GM23338 (cell line): ENCODE measurements around the gene DCLK1.

ENCODE experiments used
- CREB1 ChIP-seq: fragments of 250-450 bp; sonication (Bioruptor Pico); IDR thresholded peaks from 2 replicates; pipeline ENCODE4 v1.5.0; 2020; ENCODE audit warnings: low read depth, mild to moderate bottlenecking, moderate library complexity
- CTCF ChIP-seq, 2 experiments: fragments of 200-600 bp in 1 of 2; sonication (generic) in 1 of 2; conservative IDR thresholded peaks; 2 replicates each; pipeline versions ENCODE4 v1.5.1 to v1.6.1; 2016 to 2017; ENCODE audit warnings: antibody characterized with exemption in 2 of 2, low read depth in 2 of 2, mild to moderate bottlenecking in 2 of 2, moderate library complexity in 1 of 2
- ETS1 ChIP-seq: IDR thresholded peaks from 2 replicates; pipeline ENCODE4 v1.6.1; 2016; ENCODE audit warnings: antibody characterized with exemption
- EZH2 ChIP-seq: fragments of 200-600 bp; sonication (generic); IDR thresholded peaks from one replicate; pipeline ENCODE4 v1.8.0; 2017; ENCODE audit warnings: antibody characterized with exemption, mild to moderate bottlenecking, low read depth; ENCODE audit not compliant: unreplicated experiment
- EZH2phosphoT487 ChIP-seq: fragments of 200-600 bp; sonication (generic); IDR thresholded peaks from one replicate; pipeline ENCODE4 v1.8.1; 2018; ENCODE audit warnings: antibody characterized with exemption; ENCODE audit not compliant: unreplicated experiment
- POLR2AphosphoS5 ChIP-seq: IDR thresholded peaks from 2 replicates; pipeline ENCODE4 v1.6.1; 2016; ENCODE audit warnings: antibody characterized with exemption, low read depth

GRCh38 chr13:35781036-35782000 is 349.9 kb downstream of the DCLK1 start:
- TF ChIP-seq EZH2, result no peak
- TF ChIP-seq CREB1 (CRISPR knock-in tag), result no peak
- TF ChIP-seq CTCF (conservative IDR thresholded peaks at IDR 0.05; ENCODE audit: low read depth in 2 of 2), result no peak
- no peak for TF ChIP-seq EZH2phosphoT487
- TF ChIP-seq POLR2AphosphoS5, result no peak
- TF ChIP-seq ETS1, result no peak
